GM19035 (cell line): ENCODE measurements around the gene SLC34A2.
"Not testable (repeated sequence)": the region's sequence is repeated elsewhere in the genome, so short reads cannot be mapped to it uniquely, and the experiment has no call there.

ENCODE experiments used
- ATAC-seq: cut with Tn5 transposase; IDR thresholded peaks from one replicate; pipeline ENCODE4 v1.9.1; 2021; ENCODE audit not compliant: unreplicated experiment

The SLC34A2 gene

GRCh38 chr4:25654971-25655963 lies at the start of gene SLC34A2:
Gene SLC34A2, plus strand, starts transcription at chr4:25655851. Its CDS starts 6,650 bp downstream, at chr4:25662501.
- no peak for ATAC-seq

GRCh38 chr4:25608644-25609043 lies 47.0 kb upstream of the SLC34A2 start:
- ATAC-seq: no peak

- ATAC-seq: no peak
These were observed 45.7 kb upstream of the SLC34A2 start for GRCh38 chr4:25609976-25610375.

- not testable (repeated sequence) for ATAC-seq
These were observed 42.0 kb upstream of the SLC34A2 start for GRCh38 chr4:25613613-25614012.

- no peak for ATAC-seq
These were observed 40.8 kb upstream of the SLC34A2 start for GRCh38 chr4:25614807-25615206.

GRCh38 chr4:25621027-25621930 lies 34.4 kb upstream of the SLC34A2 start:
- no peak for ATAC-seq

- no peak for ATAC-seq
These were observed 31.0 kb upstream of the SLC34A2 start for GRCh38 chr4:25624616-25625015.

GRCh38 chr4:25628451-25628850 lies 27.2 kb upstream of the SLC34A2 start:
- ATAC-seq: no peak

- no peak for ATAC-seq
These were observed 23.5 kb upstream of the SLC34A2 start for GRCh38 chr4:25632135-25632534.

GRCh38 chr4:25633541-25633940 lies 22.1 kb upstream of the SLC34A2 start:
- ATAC-seq: no peak

- no peak for ATAC-seq
These were observed 20.1 kb upstream of the SLC34A2 start for GRCh38 chr4:25635501-25635900.

GRCh38 chr4:25637581-25638220 lies 17.9 kb upstream of the SLC34A2 start:
- ATAC-seq: no peak

GRCh38 chr4:25638221-25638601 lies 17.4 kb upstream of the SLC34A2 start:
- no peak for ATAC-seq

GRCh38 chr4:25638806-25639205 lies 16.8 kb upstream of the SLC34A2 start:
- no peak for ATAC-seq

- no peak for ATAC-seq
These were observed 5.3 kb upstream of the SLC34A2 start for GRCh38 chr4:25650311-25650710.

GRCh38 chr4:25651682-25652081 lies 4.0 kb upstream of the SLC34A2 start:
- ATAC-seq: no peak

- no peak for ATAC-seq
These were observed 1.4 kb upstream of the SLC34A2 start for GRCh38 chr4:25654031-25654970.

- ATAC-seq: no peak
These were observed 380 bp downstream of the SLC34A2 start for GRCh38 chr4:25656031-25656430.

GRCh38 chr4:25658357-25658771 lies 2.7 kb downstream of the SLC34A2 start:
- ATAC-seq: no peak

GRCh38 chr4:25658777-25659176 lies 3.1 kb downstream of the SLC34A2 start:
- ATAC-seq: no peak
